Activated effector memory CD4-positive, alpha-beta T cell treated with anti-CD3 and anti-CD28 coated beads, Interleukin-2, amount 50 U/mL, for 16 hours (primary cell): ENCODE results near the gene ZNF532.

ENCODE experiments used
- DNase-seq: peaks from one replicate; pipeline ENCODE4 v3.0.0-alpha.2; 2020

Gene ZNF532

DNA sequence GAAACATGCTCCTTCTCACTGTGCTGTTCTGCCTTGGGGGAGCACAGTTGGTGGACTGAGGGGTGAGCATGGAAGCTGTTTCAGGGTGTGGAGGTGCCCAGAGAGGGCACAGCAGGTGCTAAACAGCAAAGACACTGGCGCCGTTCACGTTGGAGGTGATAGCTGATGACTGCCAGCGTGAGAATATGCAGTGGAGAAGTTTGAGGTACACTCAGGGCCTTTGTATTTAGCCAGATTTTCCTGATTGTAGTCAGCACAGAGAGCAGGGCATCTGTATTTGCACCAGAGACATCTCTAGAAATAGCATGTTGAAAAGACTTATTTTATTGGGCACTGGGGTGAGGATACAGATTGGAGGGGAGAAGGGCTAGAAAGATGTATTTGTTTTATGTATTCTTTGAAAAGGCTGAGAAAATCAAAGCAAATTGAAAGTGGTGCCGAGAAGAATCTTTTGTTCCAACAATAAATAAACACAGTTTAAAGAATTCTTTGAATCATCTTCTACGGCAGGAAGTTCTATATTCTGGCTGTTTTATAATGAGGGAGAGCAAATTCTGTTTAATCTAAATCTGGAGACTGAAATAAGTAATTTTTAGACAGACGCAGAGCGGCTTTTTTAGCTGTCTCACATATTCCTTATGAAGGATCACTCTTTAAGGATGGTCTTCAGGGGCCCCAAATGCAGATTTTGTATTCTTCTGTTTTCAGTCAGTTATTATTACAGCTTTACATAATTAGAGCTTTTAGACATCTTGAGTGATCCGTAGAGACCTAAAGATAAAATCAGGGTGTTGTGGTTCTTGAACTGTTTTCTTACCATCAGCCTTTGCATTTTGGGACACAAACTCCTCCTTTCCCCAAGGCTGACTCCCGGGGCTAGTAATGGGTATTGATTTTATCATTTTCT, 7.1 kb downstream of the ZNF532 start:
- DNase-seq: no peak

DNA sequence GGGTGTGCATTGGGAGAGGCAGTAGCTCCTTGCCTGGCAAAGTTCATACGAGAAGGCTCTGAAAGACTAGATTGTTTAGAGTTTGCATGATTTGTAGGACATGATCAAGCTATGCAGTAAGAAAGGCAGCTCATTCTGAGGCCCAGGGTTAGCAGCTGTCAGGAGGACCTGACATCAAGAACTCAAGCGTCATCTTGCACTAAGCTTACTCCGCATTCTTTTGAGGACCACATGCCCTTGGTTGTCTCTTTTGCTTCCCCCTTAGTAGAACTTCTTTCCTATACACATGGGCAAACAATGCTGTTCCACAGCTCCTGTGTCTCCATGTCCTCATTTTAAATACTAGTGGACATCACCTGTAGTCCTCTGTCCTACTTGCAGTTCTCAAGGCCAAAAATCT, 14.0 kb downstream of the ZNF532 start:
- DNase-seq: no peak

DNA sequence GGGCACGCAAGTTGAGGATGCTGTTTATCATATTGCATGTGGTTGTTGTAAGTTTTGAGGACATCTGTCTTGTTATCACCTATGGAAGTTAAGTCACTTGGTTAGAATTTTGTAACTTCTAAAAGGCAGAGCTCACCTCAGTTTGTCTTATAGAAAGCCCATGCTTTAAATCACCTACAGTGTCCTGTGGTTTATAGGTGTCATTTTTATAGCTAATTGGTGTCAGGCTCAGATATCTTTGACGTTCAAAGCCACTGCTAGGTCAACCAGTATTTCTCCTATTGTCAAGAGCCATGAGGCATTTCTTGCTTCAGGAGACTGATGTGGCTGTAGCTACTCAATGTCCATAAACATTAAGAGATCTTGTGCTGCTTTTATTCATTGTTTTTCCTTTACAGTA, 16.8 kb downstream of the ZNF532 start:
- no peak for DNase-seq

DNA sequence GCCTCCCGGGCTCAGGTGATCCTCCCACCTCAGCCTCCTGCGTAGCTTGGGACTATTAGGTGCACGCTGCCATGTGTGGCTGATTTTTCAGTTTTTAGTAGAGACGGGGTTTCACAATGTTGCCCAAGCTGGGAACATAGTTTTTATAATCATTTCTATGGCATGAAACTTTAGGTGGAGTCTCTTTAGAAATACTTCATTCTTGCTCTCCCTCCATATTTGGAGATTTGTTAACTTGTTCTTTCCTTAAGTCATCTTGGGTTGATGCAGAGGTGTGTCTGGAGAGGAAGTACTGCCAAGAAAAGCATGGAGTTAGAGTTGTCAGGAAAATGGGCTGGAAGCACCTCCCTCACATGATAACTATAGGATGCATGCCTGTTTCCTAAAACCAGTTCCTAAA, 17.4 kb downstream of the ZNF532 start:
- no peak for DNase-seq

DNA sequence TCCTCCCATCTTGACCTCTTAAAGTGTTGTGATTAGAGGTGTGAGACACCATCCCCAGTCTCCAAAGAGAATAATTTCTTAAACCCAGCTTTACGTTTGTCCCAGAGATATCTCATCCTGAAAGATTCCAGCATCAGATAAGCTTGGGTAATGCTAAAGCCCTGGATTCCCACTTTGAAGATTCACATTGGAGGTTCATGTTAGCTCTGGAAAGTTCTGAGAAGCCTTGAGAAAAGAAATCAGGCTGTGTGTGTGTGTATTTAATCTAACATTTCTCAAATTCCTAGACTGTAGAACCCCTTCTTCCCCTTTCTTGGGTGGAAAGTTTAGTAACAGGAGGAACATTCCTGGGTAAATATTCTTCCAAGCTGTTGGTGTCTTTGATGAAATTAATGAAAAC, 18.0 kb downstream of the ZNF532 start:
- no peak for DNase-seq

DNA sequence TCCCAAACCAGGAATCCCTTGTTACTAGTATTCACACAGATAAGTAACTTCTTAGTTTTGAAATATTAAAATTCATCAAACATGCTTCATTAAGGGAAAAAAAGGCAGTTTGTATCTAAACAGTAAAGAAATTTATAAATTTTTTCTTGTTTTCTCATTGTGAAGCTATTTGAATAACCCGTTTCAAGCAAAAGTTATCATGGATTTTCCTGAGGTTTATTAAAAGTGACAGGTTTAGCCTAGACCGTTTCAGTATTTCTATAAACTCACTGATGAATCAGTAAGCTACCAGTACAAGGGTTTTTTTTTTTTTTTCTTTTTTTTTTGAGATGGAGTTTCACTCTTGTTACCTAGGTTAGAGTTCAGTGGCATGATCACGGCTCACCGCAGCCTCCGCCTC, 20.0 kb downstream of the ZNF532 start:
- no peak for DNase-seq

DNA sequence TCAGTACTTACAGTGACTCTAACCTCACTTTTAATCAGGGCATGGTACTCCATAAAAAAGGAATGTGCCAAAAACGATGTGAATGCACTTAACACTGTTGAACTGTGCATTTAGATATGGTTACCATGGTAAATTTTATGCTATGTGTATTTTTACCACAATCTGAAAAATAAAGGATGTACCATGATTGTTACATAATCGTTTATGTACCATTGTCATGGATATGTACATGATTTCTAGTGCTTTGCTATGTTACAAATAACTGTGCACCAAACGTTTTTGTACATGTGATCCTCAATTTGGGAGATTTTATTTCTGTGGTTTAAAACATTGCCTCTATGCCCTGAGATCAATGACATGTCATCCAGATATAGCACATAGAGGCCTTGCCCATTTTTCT, 21.8 kb downstream of the ZNF532 start:
- DNase-seq: no peak

DNA sequence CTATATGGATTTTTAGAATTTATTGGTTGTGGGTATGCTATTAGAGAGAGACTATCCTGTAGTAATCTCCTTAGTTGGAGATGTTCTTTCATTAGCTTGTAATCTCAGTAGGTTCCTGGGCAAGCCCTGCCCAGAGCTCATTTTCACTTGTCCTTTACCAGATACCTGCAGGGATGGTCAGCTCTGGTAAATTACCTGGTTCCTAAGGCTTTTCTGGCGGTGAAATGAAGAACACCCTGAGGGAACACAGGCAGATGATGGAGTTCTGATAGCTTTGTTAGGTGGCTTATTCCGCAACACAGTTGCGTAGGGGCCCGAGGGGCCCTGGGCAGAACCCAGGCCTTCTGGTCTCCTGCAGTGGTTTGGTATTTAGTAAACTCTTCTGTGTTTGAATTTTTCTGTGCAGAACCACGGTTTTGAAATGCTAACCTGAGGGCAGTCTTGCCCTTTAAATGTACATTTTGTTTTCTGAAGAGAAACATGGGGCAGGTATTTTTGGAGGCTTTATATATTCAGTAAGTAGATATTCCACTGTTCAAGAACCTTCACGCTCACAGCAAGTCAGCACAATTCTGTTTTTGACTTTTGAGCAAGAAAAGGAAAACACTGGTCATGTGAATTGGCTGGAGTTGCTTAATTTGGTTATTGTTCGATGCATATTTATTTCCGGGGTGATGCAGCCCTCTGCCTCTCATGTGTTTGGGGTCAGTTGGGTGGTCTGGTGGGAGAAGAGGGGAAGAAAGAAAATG, 22.4 kb downstream of the ZNF532 start:
- DNase-seq: no peak

DNA sequence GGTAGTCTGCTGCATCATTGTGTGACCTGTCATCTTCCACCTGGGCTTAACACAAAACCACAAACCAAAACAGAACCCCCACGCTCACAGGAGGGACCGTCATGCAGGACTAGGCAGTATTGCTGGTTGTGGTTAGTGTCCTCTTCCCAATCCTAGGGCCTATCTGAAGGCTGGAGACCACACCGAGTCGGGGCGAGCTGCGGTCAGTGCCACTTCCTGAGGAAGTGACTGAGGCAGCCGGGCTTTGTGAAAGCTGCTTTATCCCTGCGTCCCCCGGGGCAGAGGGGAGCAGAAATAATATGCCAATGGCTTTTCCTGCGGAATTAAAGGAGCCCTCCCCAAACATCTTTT, 22.9 kb downstream of the ZNF532 start:
- DNase-seq: no peak

DNA sequence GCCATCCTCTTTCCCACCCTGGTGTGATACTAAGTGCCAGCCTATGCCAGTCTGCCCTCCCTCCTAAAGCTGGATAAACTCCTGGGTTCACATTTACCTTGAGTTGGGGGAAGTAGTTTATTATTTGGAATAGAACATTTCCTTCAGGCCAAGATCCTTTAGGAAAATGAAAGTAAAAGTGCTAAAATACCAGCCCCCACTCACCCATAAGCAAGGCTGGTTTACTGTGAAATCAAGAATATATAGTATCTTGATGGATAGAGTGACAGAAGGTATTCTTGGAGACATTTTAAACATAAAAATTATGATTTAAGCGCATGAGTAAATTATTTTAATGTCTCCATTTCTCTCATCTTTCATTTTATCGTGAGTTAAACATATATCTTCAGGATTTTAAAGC, 27.1 kb downstream of the ZNF532 start:
- DNase-seq: no peak

DNA sequence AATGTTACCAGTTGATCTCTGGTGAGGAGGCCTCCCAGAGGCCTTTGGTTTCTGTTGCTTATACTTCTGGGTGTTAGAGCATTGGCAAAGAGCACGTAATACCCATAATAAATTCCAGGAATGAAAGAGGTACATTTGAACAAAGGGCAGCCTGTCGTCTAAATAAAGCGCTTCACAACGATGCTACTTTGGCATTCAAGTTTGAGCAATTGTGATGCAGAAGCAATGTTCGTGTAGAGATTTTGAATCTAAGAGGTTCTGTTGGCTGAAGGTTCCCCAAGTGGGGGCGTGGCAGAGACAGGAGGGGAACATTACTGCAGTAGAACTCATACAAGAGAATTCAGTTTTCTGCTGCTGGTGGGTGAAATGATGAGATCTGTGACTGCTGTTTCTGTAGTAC, 27.8 kb downstream of the ZNF532 start:
- no peak for DNase-seq

DNA sequence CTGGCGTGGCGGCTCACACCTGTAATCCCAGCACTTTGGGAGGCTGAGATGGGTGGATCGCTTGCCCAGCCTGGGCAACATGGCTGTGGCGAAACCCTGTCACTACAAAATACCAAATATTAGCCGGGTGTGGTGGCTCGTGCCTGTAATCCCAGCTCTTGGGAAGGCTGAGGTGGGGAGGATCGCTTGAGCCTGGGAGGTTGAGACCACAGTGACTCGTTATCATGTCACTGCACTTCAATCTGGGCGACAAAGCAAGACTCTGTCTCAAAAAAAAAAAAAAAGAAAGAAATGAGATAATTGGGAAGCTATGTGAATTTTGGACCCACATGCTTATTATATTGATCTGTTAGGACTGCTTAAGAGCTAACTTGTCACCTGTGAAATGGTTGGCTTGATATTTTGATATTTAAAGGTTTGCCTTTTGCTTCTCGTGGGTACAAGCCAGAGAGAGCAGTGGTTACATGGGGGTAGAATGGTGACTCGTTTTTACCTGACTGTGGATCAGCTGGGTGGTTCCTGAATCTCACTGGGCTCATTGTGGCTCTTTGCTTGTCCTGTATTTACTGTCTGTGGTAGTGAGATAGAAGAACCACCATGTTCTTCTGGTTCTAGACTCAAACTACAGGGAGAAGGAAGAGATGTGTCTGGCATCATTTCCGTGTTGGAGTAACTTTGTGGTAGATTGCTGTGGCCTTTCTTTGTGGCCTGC, 28.9 kb downstream of the ZNF532 start:
- DNase-seq: no peak

DNA sequence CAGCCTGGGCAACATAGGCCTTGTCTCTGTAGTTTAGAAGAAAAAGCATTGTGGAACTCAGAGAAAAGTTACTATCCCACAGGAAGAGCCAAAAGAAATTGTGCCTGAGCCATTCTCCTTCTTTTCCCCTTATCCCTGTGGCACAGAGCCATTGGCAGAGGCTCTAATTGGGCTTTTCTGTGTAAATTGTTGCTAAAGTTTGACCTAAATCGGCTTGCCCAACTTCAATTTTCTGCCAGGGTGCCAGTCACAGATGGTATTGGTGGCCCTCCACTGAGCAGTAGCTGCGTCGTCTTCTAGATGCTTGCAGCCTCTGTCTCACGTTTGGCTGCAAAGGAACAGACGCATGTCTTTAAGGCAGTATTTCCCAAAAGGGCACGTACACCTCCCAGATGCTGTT, 30.3 kb downstream of the ZNF532 start:
- no peak for DNase-seq

DNA sequence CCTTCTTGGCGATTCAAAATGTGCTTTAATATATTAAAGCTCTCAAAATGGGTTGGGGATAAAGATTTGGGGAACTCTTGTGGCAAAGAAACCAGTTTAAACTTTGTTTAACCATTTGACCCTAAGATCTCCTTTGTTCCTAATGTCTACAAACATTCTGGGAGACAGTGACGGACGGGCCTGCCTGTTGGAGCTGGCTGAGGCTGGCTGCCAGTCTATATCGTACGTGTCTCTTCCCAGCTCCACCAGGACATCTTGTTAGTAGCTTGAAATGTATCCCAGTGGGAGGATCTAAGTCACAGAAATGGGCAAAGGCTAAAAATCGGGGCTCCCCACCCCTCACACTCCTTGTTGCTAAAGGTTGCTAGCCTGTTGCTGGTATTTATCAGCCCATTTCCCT, 30.7 kb downstream of the ZNF532 start:
- no peak for DNase-seq

DNA sequence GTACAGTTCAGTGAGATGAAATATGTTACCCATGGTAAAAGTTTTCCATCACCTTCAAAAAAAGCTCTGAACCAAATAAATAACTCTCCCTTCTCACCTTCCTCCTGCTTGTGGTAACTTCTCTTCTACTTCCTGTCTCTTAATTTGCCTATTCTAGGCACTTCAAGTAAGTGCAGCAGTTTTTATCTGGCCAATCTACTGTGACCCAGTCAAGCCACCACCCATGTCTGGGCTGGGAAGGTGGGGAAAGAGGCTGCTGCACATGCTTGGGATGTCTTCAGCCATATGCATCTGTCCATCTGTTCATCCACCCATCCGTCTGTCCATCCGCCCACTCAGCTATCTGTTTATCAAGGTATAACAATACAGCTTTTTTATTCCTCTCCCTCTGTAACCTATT, 31.6 kb downstream of the ZNF532 start:
- no peak for DNase-seq

DNA sequence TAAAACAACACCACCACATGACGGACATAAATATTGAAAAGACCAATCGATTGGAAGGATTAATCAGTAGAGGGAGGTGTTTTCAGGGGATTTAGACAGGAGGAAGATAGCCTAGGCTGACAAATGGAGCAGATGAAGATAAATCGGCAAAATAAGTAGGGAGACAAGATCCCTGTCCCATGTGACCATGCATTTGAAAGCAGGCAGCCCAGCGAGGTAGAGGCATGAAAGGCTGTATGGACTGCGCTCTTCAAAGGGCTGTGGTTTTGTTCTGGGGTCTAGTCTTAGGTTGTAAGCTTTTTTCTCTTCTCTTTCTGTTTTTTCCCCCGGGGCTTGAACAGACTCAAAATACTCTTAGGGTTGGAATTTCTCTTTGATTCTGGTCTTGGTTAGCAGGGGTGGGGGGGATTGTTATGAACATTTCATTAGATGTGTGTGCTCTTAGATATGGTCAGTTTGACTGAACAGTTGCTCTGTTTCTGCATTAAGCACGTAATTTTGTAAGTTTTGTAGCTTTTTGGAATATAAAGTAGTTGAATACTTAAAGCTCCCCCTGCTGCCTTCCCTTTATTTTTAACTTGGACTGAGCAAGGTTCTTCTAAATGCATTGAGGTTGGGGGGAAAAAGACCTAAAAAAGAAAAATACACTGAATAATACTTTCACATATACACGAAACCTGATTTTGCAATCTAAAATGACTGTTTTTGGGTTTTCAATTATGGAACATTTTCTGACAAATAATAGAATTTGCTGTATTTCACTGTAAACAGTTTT, 32.2 kb downstream of the ZNF532 start:
- DNase-seq: no peak

DNA sequence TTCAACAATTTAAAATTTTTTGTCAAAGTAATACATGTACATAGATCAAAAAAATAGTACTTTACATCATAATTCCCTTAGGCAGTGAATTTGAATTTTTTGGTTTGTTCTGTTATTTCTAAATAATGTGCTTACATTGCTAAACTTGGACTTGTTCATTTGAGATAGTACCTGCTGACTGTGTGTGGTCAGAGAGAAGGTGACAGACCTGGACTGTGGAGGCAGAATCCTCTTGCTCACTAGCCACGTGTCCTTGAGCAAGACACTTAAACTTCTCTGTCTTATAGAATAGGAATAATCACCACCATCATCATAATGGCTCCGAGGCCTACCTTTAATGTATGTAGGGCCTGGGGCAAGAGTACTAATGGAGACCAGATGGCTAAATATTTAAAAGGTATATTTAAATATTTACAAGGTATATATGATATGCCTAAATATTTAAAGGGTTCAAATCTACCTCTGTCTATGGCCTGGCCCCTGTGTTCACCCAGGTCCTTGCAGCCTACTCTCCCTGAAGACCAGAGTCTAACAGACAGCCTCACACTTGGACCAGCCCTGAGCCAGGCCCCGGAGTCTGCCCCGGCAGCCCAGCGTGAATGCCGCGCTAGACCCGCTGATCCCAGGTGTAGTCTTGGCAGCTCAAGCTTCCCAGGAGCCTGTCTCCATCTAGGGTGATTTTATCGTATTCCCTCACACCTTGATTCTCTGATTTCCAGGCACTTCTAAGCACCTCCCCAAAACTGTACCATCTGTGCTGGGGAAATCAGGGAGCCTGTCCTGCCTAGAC, 33.5 kb downstream of the ZNF532 start:
- no peak for DNase-seq

DNA sequence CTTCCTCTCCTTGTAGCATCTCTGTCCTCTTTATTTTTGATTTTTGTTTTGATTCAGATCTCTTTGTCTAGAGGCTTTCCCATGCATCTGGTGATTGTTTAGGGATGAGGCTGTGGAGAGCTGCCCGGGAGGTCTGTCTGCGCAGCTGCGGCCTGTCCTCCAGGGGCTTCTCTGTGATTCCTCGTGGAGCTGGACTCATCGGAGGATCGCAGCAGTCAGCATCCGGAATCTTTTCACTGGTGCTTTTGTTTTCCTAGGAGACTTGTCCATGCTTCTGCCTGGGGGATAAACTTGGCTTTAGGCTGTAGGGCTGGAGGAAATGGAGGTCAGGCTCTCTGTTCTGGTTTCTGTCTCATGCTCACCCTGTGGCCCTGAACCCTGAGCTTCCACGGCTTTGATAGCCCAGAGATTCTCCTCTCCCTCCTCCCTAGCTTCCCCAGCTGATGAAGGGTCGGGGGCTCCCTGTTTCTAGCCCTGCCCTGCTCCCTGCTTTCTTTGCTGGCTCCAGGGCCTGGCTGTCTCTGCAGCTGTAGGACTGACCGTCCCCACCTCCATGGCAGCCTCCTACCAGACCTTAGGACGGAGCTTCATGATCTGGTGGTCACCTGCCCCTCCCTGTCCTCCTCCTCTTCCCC, 35.5 kb downstream of the ZNF532 start:
- DNase-seq: no peak

DNA sequence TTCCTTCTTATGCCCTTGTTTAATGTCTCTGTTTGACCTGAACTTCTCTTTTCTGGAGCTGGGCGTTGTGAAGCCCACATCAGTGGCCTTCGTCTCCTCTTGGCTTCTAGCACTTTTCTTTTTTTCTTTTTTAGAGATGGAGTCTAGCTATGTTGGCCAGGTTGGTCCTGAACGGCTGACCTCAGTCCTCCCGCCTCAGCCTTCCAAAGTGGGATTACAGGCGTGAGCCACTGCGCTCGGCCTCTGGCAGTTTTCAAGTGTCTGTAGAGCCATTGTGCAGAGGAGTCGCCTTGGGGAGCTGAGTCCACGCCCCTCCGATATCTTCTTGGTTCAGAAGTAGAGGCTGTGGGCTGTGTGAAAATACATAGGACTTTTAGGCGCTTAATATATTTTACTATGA, 36.5 kb downstream of the ZNF532 start:
- DNase-seq: no peak

DNA sequence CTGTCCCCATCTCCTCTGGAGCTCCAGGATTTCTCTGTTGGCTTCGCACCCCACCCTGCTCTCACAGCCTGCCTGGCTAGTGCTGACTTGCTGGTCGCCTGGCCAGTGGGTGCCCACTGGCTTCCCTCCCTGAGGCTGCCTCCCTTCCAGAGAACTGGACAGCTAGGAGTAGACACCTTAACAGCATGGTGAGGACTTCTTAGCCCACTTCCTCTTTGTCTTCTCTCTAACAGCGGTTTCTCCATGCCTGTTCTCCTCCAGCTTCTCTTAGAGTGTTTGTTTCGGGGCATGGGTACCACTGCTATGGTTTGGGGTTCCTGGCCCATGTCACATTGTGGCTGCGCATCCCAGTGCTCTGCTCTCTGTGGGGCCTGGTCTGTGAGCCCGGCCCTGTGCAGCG, 37.1 kb downstream of the ZNF532 start:
- DNase-seq: no peak

DNA sequence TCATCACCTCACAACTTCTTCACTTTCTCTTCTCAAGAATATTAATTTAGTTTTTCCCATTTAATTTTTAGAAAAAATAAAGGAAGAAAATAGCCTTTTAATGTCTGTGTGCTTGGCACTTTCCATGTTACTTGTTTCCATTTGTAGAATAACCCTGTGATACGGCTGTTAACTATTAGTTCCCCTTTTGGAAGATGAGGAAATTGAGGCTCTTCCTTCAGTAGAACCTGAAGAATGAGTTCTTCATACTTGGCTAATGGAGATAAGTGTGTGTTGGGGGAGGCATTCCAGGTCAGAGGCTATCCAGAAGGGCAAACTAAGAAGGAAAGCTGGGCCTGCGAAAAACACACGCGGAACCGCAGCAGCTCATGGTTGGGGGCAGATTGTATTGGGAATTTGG, 38.3 kb downstream of the ZNF532 start:
- DNase-seq: no peak

DNA sequence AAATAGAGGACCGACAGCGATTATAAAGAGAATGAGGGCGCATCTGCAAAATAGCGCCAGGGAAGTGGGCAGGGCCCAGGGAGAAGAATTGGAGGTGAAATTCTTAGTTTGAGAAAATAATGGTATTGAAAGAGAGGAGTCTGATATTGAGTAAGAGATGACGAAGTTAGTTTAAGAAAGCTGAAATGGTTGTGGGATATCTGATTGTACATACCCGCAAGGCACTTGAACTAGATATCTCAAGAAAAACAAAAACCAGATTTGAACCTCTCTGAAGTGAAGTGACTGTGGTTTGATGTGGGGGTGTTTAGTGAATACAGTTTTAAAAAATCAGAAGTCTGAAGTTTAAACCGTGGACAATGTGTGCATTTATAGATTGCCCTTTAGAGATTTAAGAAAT, 38.9 kb downstream of the ZNF532 start:
- DNase-seq: no peak
